ENCODE data around the gene NFKBIB. TPM values are rescaled to one million over a fixed set of nuclear protein-coding genes. Genes with fewer than 3 reads are reported as not detected.

Gene NFKBIB
- total RNA-seq, 2 experiments from 2014 or later: 29.3 to 30.1 TPM

GRCh38 chr19:38922482-38922881 lies 22.7 kb downstream of the NFKBIB start:
- H3K27ac ChIP-seq (ENCODE audit: low read depth in 1 of 2, low read length in 2 of 2): no peak overlapping the region
- no peak for DNase-seq
- H3K9me3 ChIP-seq (ENCODE audit: control insufficient read depth in 1 of 2, insufficient read depth in 1 of 2, low read length in 2 of 2): no peaks in the 10 kb centered on the region
- H3K27me3 ChIP-seq (ENCODE audit: control insufficient read depth in 1 of 2, insufficient read depth in 2 of 2, low read length in 2 of 2): no peaks in the 10 kb centered on the region
- H3K4me3 Mint-ChIP-seq: no peak overlapping the region
- H3K4me1 Mint-ChIP-seq (ENCODE audit: low read depth): no peaks in the 10 kb centered on the region
- peaks cover 27% of the 10 kb centered on the region for H3K36me3 Mint-ChIP-seq (ENCODE audit: low read depth)
- ATAC-seq (ENCODE audit: poor library complexity): no peak
- H3K4me1 ChIP-seq (ENCODE audit: insufficient read depth, low read length): peaks cover 5% of the 10 kb centered on the region
- ChIA-PET POLR2A (no interaction called here), CTCF (no interaction called here)
- H3K4me3 ChIP-seq (ENCODE audit: low read length): no peak overlapping the region
- no peaks in the 10 kb centered on the region for H3K9me3 Mint-ChIP-seq
- TF ChIP-seq CTCF (IDR thresholded peaks at IDR 0.05): no peak
- H3K27me3 Mint-ChIP-seq: no peaks in the 10 kb centered on the region
- intact Hi-C loops (cut with DNase I, micrococcal nuclease): no loop called here
- H3K27ac Mint-ChIP-seq: no peak overlapping the region
- peaks cover 19% of the 10 kb centered on the region for H3K36me3 ChIP-seq (ENCODE audit: insufficient read depth, low read length)

- Mint-ChIP-seq H3K4me1 (ENCODE audit: low read depth) (peaks cover 10% of the 10 kb centered on the region), H3K9me3 (no peaks in the 10 kb centered on the region), H3K27ac (no peak overlapping the region), H3K36me3 (ENCODE audit: low read depth) (peaks cover 33% of the 10 kb centered on the region), H3K27me3 (no peaks in the 10 kb centered on the region), H3K4me3 (no peak overlapping the region)
- peaks cover 19% of the 10 kb centered on the region for H3K4me1 ChIP-seq (ENCODE audit: insufficient read depth, low read length)
- peak in 2 of 14 experiments; percentile 45 to 75 for DNase-seq
- intact Hi-C loops (cut with DNase I, micrococcal nuclease): no loop called here
- ChIA-PET CTCF (no interaction called here), POLR2A (interaction anchor here (0.9 kb wide), 1 partner anchor 9 kb away, joined by 3 read pairs; no protein-coding TSS in a partner anchor)
- no peak overlapping the region for H3K27ac ChIP-seq (ENCODE audit: low read depth in 1 of 2, low read length in 2 of 2)
- no peak overlapping the region for H3K4me3 ChIP-seq (ENCODE audit: low read length)
- no peaks in the 10 kb centered on the region for H3K27me3 ChIP-seq (ENCODE audit: control insufficient read depth in 1 of 2, insufficient read depth in 2 of 2, low read length in 2 of 2)
- no peak for ATAC-seq (ENCODE audit: poor library complexity)
- H3K36me3 ChIP-seq (ENCODE audit: insufficient read depth, low read length): peaks cover 22% of the 10 kb centered on the region
- no peak for TF ChIP-seq CTCF (IDR thresholded peaks at IDR 0.05)
- H3K9me3 ChIP-seq (ENCODE audit: control insufficient read depth in 1 of 2, insufficient read depth in 1 of 2, low read length in 2 of 2): no peaks in the 10 kb centered on the region
Observed at GRCh38 chr19:38924388-38924787, 24.6 kb downstream of the NFKBIB start.

- intact Hi-C loops (cut with DNase I, micrococcal nuclease): no loop called here
- peaks cover 43% of the 10 kb centered on the region for H3K36me3 Mint-ChIP-seq (ENCODE audit: low read depth)
- H3K4me3 Mint-ChIP-seq: peak overlapping the region; percentile 38
- H3K9me3 Mint-ChIP-seq: no peaks in the 10 kb centered on the region
- ATAC-seq (ENCODE audit: poor library complexity) (no peak), DNase-seq (peak in 1 of 14 experiments; percentile 76)
- Histone ChIP-seq H3K27ac (ENCODE audit: low read depth in 1 of 2, low read length in 2 of 2) (peak overlapping the region in 1 of 2 donors; percentile 34), H3K36me3 (ENCODE audit: insufficient read depth, low read length) (peaks cover 25% of the 10 kb centered on the region), H3K9me3 (ENCODE audit: control insufficient read depth in 1 of 2, insufficient read depth in 1 of 2, low read length in 2 of 2) (no peaks in the 10 kb centered on the region), H3K27me3 (ENCODE audit: control insufficient read depth in 1 of 2, insufficient read depth in 2 of 2, low read length in 2 of 2) (no peaks in the 10 kb centered on the region), H3K4me1 (ENCODE audit: insufficient read depth, low read length) (peaks cover 49% of the 10 kb centered on the region), H3K4me3 (ENCODE audit: low read length) (no peak overlapping the region)
- H3K27me3 Mint-ChIP-seq: no peaks in the 10 kb centered on the region
- ChIA-PET POLR2A (interaction anchor here (0.6 kb wide), 1 partner anchor 79 kb away, joined by 3 read pairs; the partner anchor contains the start of gene HNRNPL), CTCF (interaction anchor here (2.9 to 3.0 kb wide), 2 partner anchors 28 to 525 kb away, joined by 23 to 46 read pairs; partner anchors contain the start of genes FAM98C, NFKBIB and SIRT2)
- TF ChIP-seq CTCF (IDR thresholded peaks at IDR 0.05): no peak
- H3K27ac Mint-ChIP-seq: peak overlapping the region; percentile 100
- H3K4me1 Mint-ChIP-seq (ENCODE audit: low read depth): peaks cover 39% of the 10 kb centered on the region
Observed at GRCh38 chr19:38928391-38929001, 28.7 kb downstream of the NFKBIB start.

All from CD4-positive, alpha-beta T cell (primary cell).